SJCRH30 (cell line): ENCODE data around the gene ZNF532. TPM values are rescaled to one million over a fixed set of nuclear protein-coding genes. Genes with fewer than 3 reads are reported as not detected.
A peak's percentile ranks its signal among the peaks of the same experiment; 100 is the strongest.

ENCODE experiments used
- DNase-seq, 2 experiments: peaks; one replicate each; pipeline ENCODE4 v3.0.0-alpha.2; 2015 to 2020
- H3K27ac ChIP-seq: fragments of 250-450 bp; sonication (Bioruptor Pico); 2 replicates; pipeline ENCODE4 v1.5.1; 2020; ENCODE audit warnings: mild to moderate bottlenecking, moderate library complexity
- H3K27me3 ChIP-seq: fragments of 250-450 bp; sonication (Bioruptor Pico); 2 replicates; pipeline ENCODE4 v1.5.1; 2020; ENCODE audit warnings: mild to moderate bottlenecking, moderate library complexity
- H3K36me3 ChIP-seq: fragments of 250-450 bp; sonication (Bioruptor Pico); 2 replicates; pipeline ENCODE4 v1.5.1; 2020; ENCODE audit warnings: mild to moderate bottlenecking, moderate library complexity
- H3K4me1 ChIP-seq: fragments of 250-450 bp; sonication (Bioruptor Pico); 2 replicates; pipeline ENCODE4 v1.5.1; 2020; ENCODE audit warnings: mild to moderate bottlenecking, moderate library complexity
- H3K4me3 ChIP-seq: fragments of 250-450 bp; sonication (Bioruptor Pico); 2 replicates; pipeline ENCODE4 v1.5.1; 2020; ENCODE audit warnings: mild to moderate bottlenecking, moderate library complexity
- H3K9me3 ChIP-seq: fragments of 250-450 bp; sonication (Bioruptor Pico); replicated peaks from 2 replicates; pipeline ENCODE4 v1.5.1; 2020; ENCODE audit warnings: mild to moderate bottlenecking, moderate library complexity
- total RNA-seq: library from RNA; depleted of rRNA; stranded (reverse); fragments of >200 nt; shearing (Covaris generic); gene quantifications from 2 replicates; pipeline ENCODE4 v1.2.3, GENCODE V29; 2014

Gene ZNF532
- total RNA-seq, 1 experiment from 2014 or later, result 27.7 TPM

DNA sequence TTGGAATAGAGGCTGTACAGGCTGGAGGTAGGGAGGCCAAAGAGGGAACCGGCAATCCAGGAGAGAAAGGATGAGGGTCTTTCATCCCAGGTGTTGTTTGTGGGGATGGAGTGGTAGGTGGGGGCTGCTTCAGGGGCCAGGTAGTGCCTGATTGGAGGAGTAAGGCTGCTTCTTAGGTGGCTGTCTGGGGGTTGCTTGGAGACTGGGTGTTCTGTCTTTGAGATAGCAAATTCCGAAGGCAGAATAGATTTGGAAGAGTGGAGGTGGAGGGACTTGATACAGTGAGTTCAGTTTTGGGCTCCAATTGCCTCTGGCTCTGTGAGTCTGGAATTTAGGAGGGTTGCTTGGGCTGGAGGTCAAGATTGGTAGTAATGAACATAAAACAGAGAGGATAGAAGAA lies 5.9 kb downstream of the ZNF532 start:
- Histone ChIP-seq H3K4me1 (no peaks in the 10 kb centered on the region), H3K27me3 (no peaks in the 10 kb centered on the region), H3K27ac (no peak overlapping the region), H3K4me3 (no peak overlapping the region), H3K36me3 (peaks cover 15% of the 10 kb centered on the region), H3K9me3 (no peaks in the 10 kb centered on the region)
- DNase-seq, result no peak

DNA sequence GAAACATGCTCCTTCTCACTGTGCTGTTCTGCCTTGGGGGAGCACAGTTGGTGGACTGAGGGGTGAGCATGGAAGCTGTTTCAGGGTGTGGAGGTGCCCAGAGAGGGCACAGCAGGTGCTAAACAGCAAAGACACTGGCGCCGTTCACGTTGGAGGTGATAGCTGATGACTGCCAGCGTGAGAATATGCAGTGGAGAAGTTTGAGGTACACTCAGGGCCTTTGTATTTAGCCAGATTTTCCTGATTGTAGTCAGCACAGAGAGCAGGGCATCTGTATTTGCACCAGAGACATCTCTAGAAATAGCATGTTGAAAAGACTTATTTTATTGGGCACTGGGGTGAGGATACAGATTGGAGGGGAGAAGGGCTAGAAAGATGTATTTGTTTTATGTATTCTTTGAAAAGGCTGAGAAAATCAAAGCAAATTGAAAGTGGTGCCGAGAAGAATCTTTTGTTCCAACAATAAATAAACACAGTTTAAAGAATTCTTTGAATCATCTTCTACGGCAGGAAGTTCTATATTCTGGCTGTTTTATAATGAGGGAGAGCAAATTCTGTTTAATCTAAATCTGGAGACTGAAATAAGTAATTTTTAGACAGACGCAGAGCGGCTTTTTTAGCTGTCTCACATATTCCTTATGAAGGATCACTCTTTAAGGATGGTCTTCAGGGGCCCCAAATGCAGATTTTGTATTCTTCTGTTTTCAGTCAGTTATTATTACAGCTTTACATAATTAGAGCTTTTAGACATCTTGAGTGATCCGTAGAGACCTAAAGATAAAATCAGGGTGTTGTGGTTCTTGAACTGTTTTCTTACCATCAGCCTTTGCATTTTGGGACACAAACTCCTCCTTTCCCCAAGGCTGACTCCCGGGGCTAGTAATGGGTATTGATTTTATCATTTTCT lies 7.1 kb downstream of the ZNF532 start:
- peaks cover 15% of the 10 kb centered on the region for H3K36me3 ChIP-seq
- no peak overlapping the region for H3K4me3 ChIP-seq
- no peaks in the 10 kb centered on the region for H3K27me3 ChIP-seq
- H3K9me3 ChIP-seq, result no peaks in the 10 kb centered on the region
- DNase-seq, result no peak
- no peak overlapping the region for H3K27ac ChIP-seq
- H3K4me1 ChIP-seq, result no peaks in the 10 kb centered on the region

DNA sequence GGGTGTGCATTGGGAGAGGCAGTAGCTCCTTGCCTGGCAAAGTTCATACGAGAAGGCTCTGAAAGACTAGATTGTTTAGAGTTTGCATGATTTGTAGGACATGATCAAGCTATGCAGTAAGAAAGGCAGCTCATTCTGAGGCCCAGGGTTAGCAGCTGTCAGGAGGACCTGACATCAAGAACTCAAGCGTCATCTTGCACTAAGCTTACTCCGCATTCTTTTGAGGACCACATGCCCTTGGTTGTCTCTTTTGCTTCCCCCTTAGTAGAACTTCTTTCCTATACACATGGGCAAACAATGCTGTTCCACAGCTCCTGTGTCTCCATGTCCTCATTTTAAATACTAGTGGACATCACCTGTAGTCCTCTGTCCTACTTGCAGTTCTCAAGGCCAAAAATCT lies 14.0 kb downstream of the ZNF532 start:
- H3K27me3 ChIP-seq, result no peaks in the 10 kb centered on the region
- H3K4me3 ChIP-seq, result no peak overlapping the region
- H3K36me3 ChIP-seq, result peaks cover 2% of the 10 kb centered on the region; the same call in 1 of the 2 replicates
- DNase-seq, result no peak
- no peak overlapping the region for H3K27ac ChIP-seq
- H3K4me1 ChIP-seq, result no peaks in the 10 kb centered on the region
- H3K9me3 ChIP-seq, result no peaks in the 10 kb centered on the region

DNA sequence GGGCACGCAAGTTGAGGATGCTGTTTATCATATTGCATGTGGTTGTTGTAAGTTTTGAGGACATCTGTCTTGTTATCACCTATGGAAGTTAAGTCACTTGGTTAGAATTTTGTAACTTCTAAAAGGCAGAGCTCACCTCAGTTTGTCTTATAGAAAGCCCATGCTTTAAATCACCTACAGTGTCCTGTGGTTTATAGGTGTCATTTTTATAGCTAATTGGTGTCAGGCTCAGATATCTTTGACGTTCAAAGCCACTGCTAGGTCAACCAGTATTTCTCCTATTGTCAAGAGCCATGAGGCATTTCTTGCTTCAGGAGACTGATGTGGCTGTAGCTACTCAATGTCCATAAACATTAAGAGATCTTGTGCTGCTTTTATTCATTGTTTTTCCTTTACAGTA lies 16.8 kb downstream of the ZNF532 start:
- DNase-seq, result no peak
- Histone ChIP-seq H3K9me3 (no peaks in the 10 kb centered on the region), H3K4me1 (no peaks in the 10 kb centered on the region; the same call in 1 of the 2 replicates), H3K4me3 (no peak overlapping the region), H3K27me3 (no peaks in the 10 kb centered on the region), H3K27ac (no peak overlapping the region), H3K36me3 (peaks cover 2% of the 10 kb centered on the region; the same call in 1 of the 2 replicates)

DNA sequence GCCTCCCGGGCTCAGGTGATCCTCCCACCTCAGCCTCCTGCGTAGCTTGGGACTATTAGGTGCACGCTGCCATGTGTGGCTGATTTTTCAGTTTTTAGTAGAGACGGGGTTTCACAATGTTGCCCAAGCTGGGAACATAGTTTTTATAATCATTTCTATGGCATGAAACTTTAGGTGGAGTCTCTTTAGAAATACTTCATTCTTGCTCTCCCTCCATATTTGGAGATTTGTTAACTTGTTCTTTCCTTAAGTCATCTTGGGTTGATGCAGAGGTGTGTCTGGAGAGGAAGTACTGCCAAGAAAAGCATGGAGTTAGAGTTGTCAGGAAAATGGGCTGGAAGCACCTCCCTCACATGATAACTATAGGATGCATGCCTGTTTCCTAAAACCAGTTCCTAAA lies 17.4 kb downstream of the ZNF532 start:
- H3K36me3 ChIP-seq, result peaks cover 3% of the 10 kb centered on the region; the same call in 1 of the 2 replicates
- DNase-seq, result no peak
- no peak overlapping the region for H3K27ac ChIP-seq
- H3K9me3 ChIP-seq, result no peaks in the 10 kb centered on the region
- no peaks in the 10 kb centered on the region for H3K27me3 ChIP-seq
- peaks cover 3% of the 10 kb centered on the region for H3K4me1 ChIP-seq
- H3K4me3 ChIP-seq, result no peak overlapping the region

DNA sequence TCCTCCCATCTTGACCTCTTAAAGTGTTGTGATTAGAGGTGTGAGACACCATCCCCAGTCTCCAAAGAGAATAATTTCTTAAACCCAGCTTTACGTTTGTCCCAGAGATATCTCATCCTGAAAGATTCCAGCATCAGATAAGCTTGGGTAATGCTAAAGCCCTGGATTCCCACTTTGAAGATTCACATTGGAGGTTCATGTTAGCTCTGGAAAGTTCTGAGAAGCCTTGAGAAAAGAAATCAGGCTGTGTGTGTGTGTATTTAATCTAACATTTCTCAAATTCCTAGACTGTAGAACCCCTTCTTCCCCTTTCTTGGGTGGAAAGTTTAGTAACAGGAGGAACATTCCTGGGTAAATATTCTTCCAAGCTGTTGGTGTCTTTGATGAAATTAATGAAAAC lies 18.0 kb downstream of the ZNF532 start:
- Histone ChIP-seq H3K9me3 (no peaks in the 10 kb centered on the region), H3K36me3 (peaks cover 3% of the 10 kb centered on the region; the same call in 1 of the 2 replicates)
- DNase-seq, result no peak

DNA sequence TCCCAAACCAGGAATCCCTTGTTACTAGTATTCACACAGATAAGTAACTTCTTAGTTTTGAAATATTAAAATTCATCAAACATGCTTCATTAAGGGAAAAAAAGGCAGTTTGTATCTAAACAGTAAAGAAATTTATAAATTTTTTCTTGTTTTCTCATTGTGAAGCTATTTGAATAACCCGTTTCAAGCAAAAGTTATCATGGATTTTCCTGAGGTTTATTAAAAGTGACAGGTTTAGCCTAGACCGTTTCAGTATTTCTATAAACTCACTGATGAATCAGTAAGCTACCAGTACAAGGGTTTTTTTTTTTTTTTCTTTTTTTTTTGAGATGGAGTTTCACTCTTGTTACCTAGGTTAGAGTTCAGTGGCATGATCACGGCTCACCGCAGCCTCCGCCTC lies 20.0 kb downstream of the ZNF532 start:
- Histone ChIP-seq H3K4me1 (peaks cover 11% of the 10 kb centered on the region), H3K27ac (no peak overlapping the region), H3K9me3 (no peaks in the 10 kb centered on the region), H3K4me3 (no peak overlapping the region), H3K36me3 (peaks cover 3% of the 10 kb centered on the region; the same call in 1 of the 2 replicates), H3K27me3 (no peaks in the 10 kb centered on the region)
- DNase-seq, result no peak

More for the DNA sequence above, 18.0 kb downstream of the ZNF532 start:
- no peak overlapping the region for H3K27ac ChIP-seq
- H3K4me3 ChIP-seq, result no peak overlapping the region
- no peaks in the 10 kb centered on the region for H3K27me3 ChIP-seq
- peaks cover 7% of the 10 kb centered on the region for H3K4me1 ChIP-seq

DNA sequence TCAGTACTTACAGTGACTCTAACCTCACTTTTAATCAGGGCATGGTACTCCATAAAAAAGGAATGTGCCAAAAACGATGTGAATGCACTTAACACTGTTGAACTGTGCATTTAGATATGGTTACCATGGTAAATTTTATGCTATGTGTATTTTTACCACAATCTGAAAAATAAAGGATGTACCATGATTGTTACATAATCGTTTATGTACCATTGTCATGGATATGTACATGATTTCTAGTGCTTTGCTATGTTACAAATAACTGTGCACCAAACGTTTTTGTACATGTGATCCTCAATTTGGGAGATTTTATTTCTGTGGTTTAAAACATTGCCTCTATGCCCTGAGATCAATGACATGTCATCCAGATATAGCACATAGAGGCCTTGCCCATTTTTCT lies 21.8 kb downstream of the ZNF532 start:
- no peak overlapping the region for H3K27ac ChIP-seq
- no peaks in the 10 kb centered on the region for H3K9me3 ChIP-seq
- H3K27me3 ChIP-seq, result no peaks in the 10 kb centered on the region
- no peak overlapping the region for H3K4me3 ChIP-seq
- no peak for DNase-seq
- peaks cover 3% of the 10 kb centered on the region; the same call in 1 of the 2 replicates for H3K36me3 ChIP-seq
- peaks cover 11% of the 10 kb centered on the region for H3K4me1 ChIP-seq

DNA sequence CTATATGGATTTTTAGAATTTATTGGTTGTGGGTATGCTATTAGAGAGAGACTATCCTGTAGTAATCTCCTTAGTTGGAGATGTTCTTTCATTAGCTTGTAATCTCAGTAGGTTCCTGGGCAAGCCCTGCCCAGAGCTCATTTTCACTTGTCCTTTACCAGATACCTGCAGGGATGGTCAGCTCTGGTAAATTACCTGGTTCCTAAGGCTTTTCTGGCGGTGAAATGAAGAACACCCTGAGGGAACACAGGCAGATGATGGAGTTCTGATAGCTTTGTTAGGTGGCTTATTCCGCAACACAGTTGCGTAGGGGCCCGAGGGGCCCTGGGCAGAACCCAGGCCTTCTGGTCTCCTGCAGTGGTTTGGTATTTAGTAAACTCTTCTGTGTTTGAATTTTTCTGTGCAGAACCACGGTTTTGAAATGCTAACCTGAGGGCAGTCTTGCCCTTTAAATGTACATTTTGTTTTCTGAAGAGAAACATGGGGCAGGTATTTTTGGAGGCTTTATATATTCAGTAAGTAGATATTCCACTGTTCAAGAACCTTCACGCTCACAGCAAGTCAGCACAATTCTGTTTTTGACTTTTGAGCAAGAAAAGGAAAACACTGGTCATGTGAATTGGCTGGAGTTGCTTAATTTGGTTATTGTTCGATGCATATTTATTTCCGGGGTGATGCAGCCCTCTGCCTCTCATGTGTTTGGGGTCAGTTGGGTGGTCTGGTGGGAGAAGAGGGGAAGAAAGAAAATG lies 22.4 kb downstream of the ZNF532 start:
- H3K4me1 ChIP-seq, result peaks cover 11% of the 10 kb centered on the region
- peak overlapping the region; percentile 21; the same call in 1 of the 2 replicates for H3K27ac ChIP-seq
- H3K4me3 ChIP-seq, result no peak overlapping the region
- DNase-seq, result no peak
- H3K9me3 ChIP-seq, result no peaks in the 10 kb centered on the region
- peaks cover 3% of the 10 kb centered on the region; the same call in 1 of the 2 replicates for H3K36me3 ChIP-seq
- no peaks in the 10 kb centered on the region for H3K27me3 ChIP-seq

DNA sequence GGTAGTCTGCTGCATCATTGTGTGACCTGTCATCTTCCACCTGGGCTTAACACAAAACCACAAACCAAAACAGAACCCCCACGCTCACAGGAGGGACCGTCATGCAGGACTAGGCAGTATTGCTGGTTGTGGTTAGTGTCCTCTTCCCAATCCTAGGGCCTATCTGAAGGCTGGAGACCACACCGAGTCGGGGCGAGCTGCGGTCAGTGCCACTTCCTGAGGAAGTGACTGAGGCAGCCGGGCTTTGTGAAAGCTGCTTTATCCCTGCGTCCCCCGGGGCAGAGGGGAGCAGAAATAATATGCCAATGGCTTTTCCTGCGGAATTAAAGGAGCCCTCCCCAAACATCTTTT lies 22.9 kb downstream of the ZNF532 start:
- no peak overlapping the region for H3K4me3 ChIP-seq
- H3K27me3 ChIP-seq, result no peaks in the 10 kb centered on the region
- peaks cover 3% of the 10 kb centered on the region; the same call in 1 of the 2 replicates for H3K36me3 ChIP-seq
- peak overlapping the region; percentile 21; the same call in 1 of the 2 replicates for H3K27ac ChIP-seq
- H3K4me1 ChIP-seq, result peaks cover 11% of the 10 kb centered on the region
- DNase-seq, result peak; percentile 89 to 93
- no peaks in the 10 kb centered on the region for H3K9me3 ChIP-seq

DNA sequence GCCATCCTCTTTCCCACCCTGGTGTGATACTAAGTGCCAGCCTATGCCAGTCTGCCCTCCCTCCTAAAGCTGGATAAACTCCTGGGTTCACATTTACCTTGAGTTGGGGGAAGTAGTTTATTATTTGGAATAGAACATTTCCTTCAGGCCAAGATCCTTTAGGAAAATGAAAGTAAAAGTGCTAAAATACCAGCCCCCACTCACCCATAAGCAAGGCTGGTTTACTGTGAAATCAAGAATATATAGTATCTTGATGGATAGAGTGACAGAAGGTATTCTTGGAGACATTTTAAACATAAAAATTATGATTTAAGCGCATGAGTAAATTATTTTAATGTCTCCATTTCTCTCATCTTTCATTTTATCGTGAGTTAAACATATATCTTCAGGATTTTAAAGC lies 27.1 kb downstream of the ZNF532 start:
- Histone ChIP-seq H3K4me3 (no peak overlapping the region), H3K9me3 (no peaks in the 10 kb centered on the region), H3K4me1 (peaks cover 11% of the 10 kb centered on the region), H3K36me3 (no peaks in the 10 kb centered on the region), H3K27ac (no peak overlapping the region), H3K27me3 (no peaks in the 10 kb centered on the region)
- DNase-seq, result no peak

DNA sequence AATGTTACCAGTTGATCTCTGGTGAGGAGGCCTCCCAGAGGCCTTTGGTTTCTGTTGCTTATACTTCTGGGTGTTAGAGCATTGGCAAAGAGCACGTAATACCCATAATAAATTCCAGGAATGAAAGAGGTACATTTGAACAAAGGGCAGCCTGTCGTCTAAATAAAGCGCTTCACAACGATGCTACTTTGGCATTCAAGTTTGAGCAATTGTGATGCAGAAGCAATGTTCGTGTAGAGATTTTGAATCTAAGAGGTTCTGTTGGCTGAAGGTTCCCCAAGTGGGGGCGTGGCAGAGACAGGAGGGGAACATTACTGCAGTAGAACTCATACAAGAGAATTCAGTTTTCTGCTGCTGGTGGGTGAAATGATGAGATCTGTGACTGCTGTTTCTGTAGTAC lies 27.8 kb downstream of the ZNF532 start:
- Histone ChIP-seq H3K9me3 (no peaks in the 10 kb centered on the region), H3K27me3 (no peaks in the 10 kb centered on the region), H3K36me3 (no peaks in the 10 kb centered on the region), H3K27ac (no peak overlapping the region), H3K4me3 (no peak overlapping the region), H3K4me1 (peaks cover 4% of the 10 kb centered on the region)
- no peak for DNase-seq

DNA sequence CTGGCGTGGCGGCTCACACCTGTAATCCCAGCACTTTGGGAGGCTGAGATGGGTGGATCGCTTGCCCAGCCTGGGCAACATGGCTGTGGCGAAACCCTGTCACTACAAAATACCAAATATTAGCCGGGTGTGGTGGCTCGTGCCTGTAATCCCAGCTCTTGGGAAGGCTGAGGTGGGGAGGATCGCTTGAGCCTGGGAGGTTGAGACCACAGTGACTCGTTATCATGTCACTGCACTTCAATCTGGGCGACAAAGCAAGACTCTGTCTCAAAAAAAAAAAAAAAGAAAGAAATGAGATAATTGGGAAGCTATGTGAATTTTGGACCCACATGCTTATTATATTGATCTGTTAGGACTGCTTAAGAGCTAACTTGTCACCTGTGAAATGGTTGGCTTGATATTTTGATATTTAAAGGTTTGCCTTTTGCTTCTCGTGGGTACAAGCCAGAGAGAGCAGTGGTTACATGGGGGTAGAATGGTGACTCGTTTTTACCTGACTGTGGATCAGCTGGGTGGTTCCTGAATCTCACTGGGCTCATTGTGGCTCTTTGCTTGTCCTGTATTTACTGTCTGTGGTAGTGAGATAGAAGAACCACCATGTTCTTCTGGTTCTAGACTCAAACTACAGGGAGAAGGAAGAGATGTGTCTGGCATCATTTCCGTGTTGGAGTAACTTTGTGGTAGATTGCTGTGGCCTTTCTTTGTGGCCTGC lies 28.9 kb downstream of the ZNF532 start:
- Histone ChIP-seq H3K27ac (no peak overlapping the region), H3K36me3 (no peaks in the 10 kb centered on the region), H3K4me1 (no peaks in the 10 kb centered on the region), H3K4me3 (no peak overlapping the region), H3K27me3 (no peaks in the 10 kb centered on the region), H3K9me3 (no peaks in the 10 kb centered on the region)
- no peak for DNase-seq

DNA sequence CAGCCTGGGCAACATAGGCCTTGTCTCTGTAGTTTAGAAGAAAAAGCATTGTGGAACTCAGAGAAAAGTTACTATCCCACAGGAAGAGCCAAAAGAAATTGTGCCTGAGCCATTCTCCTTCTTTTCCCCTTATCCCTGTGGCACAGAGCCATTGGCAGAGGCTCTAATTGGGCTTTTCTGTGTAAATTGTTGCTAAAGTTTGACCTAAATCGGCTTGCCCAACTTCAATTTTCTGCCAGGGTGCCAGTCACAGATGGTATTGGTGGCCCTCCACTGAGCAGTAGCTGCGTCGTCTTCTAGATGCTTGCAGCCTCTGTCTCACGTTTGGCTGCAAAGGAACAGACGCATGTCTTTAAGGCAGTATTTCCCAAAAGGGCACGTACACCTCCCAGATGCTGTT lies 30.3 kb downstream of the ZNF532 start:
- Histone ChIP-seq H3K4me1 (no peaks in the 10 kb centered on the region), H3K27me3 (no peaks in the 10 kb centered on the region), H3K4me3 (no peak overlapping the region), H3K36me3 (no peaks in the 10 kb centered on the region), H3K27ac (no peak overlapping the region), H3K9me3 (no peaks in the 10 kb centered on the region)
- DNase-seq, result no peak

DNA sequence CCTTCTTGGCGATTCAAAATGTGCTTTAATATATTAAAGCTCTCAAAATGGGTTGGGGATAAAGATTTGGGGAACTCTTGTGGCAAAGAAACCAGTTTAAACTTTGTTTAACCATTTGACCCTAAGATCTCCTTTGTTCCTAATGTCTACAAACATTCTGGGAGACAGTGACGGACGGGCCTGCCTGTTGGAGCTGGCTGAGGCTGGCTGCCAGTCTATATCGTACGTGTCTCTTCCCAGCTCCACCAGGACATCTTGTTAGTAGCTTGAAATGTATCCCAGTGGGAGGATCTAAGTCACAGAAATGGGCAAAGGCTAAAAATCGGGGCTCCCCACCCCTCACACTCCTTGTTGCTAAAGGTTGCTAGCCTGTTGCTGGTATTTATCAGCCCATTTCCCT lies 30.7 kb downstream of the ZNF532 start:
- Histone ChIP-seq H3K4me1 (no peaks in the 10 kb centered on the region), H3K36me3 (no peaks in the 10 kb centered on the region), H3K27ac (no peak overlapping the region), H3K9me3 (no peaks in the 10 kb centered on the region), H3K4me3 (no peak overlapping the region), H3K27me3 (no peaks in the 10 kb centered on the region)
- DNase-seq, result no peak
